SU-DHL-6 (cell line): ENCODE data around the gene AP1B1.
"Not testable (repeated sequence)": the region's sequence is repeated elsewhere in the genome, so short reads cannot be mapped to it uniquely, and the experiment has no call there.

Experiments
- CTCF ChIP-seq: fragments of 200-600 bp; sonication (generic); IDR thresholded peaks from one replicate; pipeline ENCODE4 v1.5.1; 2017; ENCODE audit warnings: antibody characterized with exemption, mild to moderate bottlenecking, low read length, moderate library complexity; ENCODE audit not compliant: insufficient read depth, poor library complexity, severe bottlenecking
- EZH2phosphoT487 ChIP-seq: fragments of 200-600 bp; sonication (generic), shearing (Covaris generic); conservative IDR thresholded peaks from 2 replicates; pipeline ENCODE4 v1.6.1; 2018; ENCODE audit warnings: mild to moderate bottlenecking, antibody characterized with exemption, low read length, moderate library complexity, mixed read lengths

GRCh38 chr22:29411569-29412211 is 23.3 kb upstream of the AP1B1 start:
- TF ChIP-seq CTCF, EZH2phosphoT487: not testable (repeated sequence)
